Liver (tissue), 3 donors: ENCODE measurements around the gene IL1RAPL2.

ENCODE experiments used
- ATF3 ChIP-seq: IDR thresholded peaks from 2 replicates; pipeline ENCODE4 v1.6.1; 2016; ENCODE audit warnings: antibody characterized with exemption
- FOXA1 ChIP-seq: IDR thresholded peaks from 2 replicates; pipeline ENCODE4 v1.6.1; 2016; ENCODE audit warnings: antibody characterized with exemption
- GABPA ChIP-seq, 2 donors: IDR thresholded peaks in 1 of 2; conservative IDR thresholded peaks in 1 of 2; 2 replicates each; pipeline ENCODE4 v1.6.1; 2016; ENCODE audit warnings: antibody characterized with exemption in 2 of 2, mild to moderate bottlenecking in 1 of 2, moderate library complexity in 1 of 2
- RAD21 ChIP-seq, 2 donors: IDR thresholded peaks; 2 replicates each; pipeline ENCODE4 v1.6.1; 2016; ENCODE audit warnings: antibody characterized with exemption in 2 of 2, mild to moderate bottlenecking in 2 of 2
- RXRA ChIP-seq, 2 donors: IDR thresholded peaks; 2 replicates each; pipeline ENCODE4 v1.6.1; 2017 to 2018; ENCODE audit warnings: antibody characterized with exemption in 2 of 2, mild to moderate bottlenecking in 1 of 2
- YY1 ChIP-seq: IDR thresholded peaks from 2 replicates; pipeline ENCODE4 v1.6.1; 2016; ENCODE audit warnings: antibody characterized with exemption, mild to moderate bottlenecking
- ZBTB33 ChIP-seq: IDR thresholded peaks from 2 replicates; pipeline ENCODE4 v1.6.1; 2016; ENCODE audit warnings: antibody characterized with exemption
- TF ChIP-seq, protein P1 (sequence below): fragments of 150-350 bp; IDR thresholded peaks from 2 replicates; pipeline ENCODE4 v1.5.1; 2017; ENCODE audit warnings: improper control_type of control experiment, low read depth, low read length; ENCODE audit not compliant: missing input control
- donor health status: healthy.
- donor health status: healthy.

DNA sequence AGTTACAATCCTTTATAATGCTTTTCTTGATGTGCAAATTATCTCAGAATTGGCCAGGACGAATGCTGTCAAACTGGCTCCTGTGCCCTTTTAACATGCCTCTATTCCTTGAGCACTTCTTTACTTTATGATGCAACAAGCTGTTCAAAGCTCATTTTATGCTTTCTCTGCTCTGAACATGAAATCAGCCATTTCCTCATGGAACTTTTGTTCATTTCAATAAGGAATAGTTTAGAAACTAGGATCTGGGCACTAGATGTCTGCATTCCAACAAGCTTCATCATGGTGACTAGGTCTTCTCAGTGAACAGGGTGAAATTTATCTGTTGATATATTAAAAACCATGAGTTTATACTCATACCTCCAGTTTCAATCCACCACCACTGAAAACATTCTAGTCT is 741.8 kb downstream of the IL1RAPL2 start:
- TF ChIP-seq, protein P1, sequence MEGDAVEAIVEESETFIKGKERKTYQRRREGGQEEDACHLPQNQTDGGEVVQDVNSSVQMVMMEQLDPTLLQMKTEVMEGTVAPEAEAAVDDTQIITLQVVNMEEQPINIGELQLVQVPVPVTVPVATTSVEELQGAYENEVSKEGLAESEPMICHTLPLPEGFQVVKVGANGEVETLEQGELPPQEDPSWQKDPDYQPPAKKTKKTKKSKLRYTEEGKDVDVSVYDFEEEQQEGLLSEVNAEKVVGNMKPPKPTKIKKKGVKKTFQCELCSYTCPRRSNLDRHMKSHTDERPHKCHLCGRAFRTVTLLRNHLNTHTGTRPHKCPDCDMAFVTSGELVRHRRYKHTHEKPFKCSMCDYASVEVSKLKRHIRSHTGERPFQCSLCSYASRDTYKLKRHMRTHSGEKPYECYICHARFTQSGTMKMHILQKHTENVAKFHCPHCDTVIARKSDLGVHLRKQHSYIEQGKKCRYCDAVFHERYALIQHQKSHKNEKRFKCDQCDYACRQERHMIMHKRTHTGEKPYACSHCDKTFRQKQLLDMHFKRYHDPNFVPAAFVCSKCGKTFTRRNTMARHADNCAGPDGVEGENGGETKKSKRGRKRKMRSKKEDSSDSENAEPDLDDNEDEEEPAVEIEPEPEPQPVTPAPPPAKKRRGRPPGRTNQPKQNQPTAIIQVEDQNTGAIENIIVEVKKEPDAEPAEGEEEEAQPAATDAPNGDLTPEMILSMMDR, result no peak
- TF ChIP-seq YY1, result no peak
- TF ChIP-seq FOXA1, result no peak
- no peak for TF ChIP-seq ATF3
- TF ChIP-seq GABPA (IDR thresholded peaks at IDR 0.05 in 1 of 2, conservative IDR thresholded peaks at IDR 0.05 in 1 of 2), result no peak
- no peak for TF ChIP-seq ZBTB33
- no peak for TF ChIP-seq RXRA (IDR thresholded peaks at IDR 0.05)
- no peak for TF ChIP-seq RAD21 (IDR thresholded peaks at IDR 0.05)
